ENCODE results near the gene CTNNBL1. TPM values are rescaled to one million over a fixed set of nuclear protein-coding genes. Genes with fewer than 3 reads are reported as not detected.
"Not testable (repeated sequence)": the region's sequence is repeated elsewhere in the genome, so short reads cannot be mapped to it uniquely, and the experiment has no call there.

The CTNNBL1 gene
- total and polyA plus RNA-seq, 7 experiments from 2014 or later = 41.7 to 93.4 (median 56.4) TPM

- Histone ChIP-seq H3K9me3 (ENCODE audit: control insufficient read depth in 2 of 3, low read length in 3 of 3) (no peaks in the 10 kb centered on the region), H3K27me3 (ENCODE audit: control insufficient read depth in 2 of 2, insufficient read depth in 2 of 2, low read length in 2 of 2) (no peaks in the 10 kb centered on the region), H3K36me3 (ENCODE audit: control insufficient read depth in 2 of 3, insufficient read depth in 3 of 3, low read length in 3 of 3) (no peaks in the 10 kb centered on the region), H3K27ac (ENCODE audit: low read depth, low read length) (no peak overlapping the region), H3K4me1 (ENCODE audit: control insufficient read depth in 2 of 2, insufficient read depth in 2 of 2, low read length in 2 of 2) (peaks cover 9 to 20% of the 10 kb centered on the region in 2 donors), H3K4me3 (ENCODE audit: low read length) (no peak overlapping the region)
- Mint-ChIP-seq H3K4me1 (peaks cover 25 to 67% (median 55%) of the 10 kb centered on the region in 7 donors), H3K4me3 (peak overlapping the region in 2 of 10 donors; percentile 25 to 46), H3K36me3 (peaks cover 0 to 21% (median 10%) of the 10 kb centered on the region in 5 donors), H3K9me3 (peaks cover 0 to 2% (median 0%) of the 10 kb centered on the region in 11 donors), H3K27ac (no peak overlapping the region), H3K27me3 (peaks cover 0 to 5% (median 0%) of the 10 kb centered on the region in 5 donors)
- ATAC-seq (peak; percentile 32), DNase-seq (no peak)
- intact Hi-C loops (cut with micrococcal nuclease) = loop anchor here (10.0 kb wide), 2 partner anchors 413 to 1233 kb away; partner anchors contain the start of gene MANBAL (in 1 of the 2)
- ChIA-PET POLR2A (no interaction called here), CTCF (no interaction called here)
Observed at GRCh38 chr20:37697314-37697713, 3.5 kb downstream of the CTNNBL1 start.

DNA sequence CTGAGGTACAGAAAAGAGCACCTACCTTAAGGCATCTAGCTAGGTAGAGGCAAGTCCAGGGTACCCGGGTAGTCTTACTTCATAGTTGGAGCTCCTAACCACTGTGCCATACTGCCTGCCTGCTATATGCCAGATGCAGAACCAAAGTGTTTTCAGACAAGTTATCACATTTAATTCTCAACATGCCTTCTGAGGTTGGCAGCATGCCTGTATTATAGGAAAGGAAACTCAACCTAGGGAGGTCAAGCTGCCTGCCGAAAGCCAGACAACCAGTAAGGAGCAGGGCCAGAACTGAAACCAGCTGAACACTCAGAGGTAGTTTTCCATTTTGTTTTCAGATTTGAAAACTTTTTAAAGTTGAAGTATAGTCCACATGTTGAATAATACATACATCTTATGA, 5.4 kb downstream of the CTNNBL1 start:
- Histone ChIP-seq H3K4me1 (ENCODE audit: control insufficient read depth in 2 of 2, insufficient read depth in 2 of 2, low read length in 2 of 2) (peaks cover 7 to 17% of the 10 kb centered on the region in 2 donors), H3K4me3 (ENCODE audit: low read length) (no peak overlapping the region), H3K36me3 (ENCODE audit: control insufficient read depth in 2 of 3, insufficient read depth in 3 of 3, low read length in 3 of 3) (no peaks in the 10 kb centered on the region), H3K27ac (ENCODE audit: low read depth, low read length) (no peak overlapping the region), H3K9me3 (ENCODE audit: control insufficient read depth in 2 of 3, low read length in 3 of 3) (no peaks in the 10 kb centered on the region), H3K27me3 (ENCODE audit: control insufficient read depth in 2 of 2, insufficient read depth in 2 of 2, low read length in 2 of 2) (no peaks in the 10 kb centered on the region)
- CTCF ChIA-PET = no interaction called here
- ATAC-seq (no peak), DNase-seq (no peak)
- Mint-ChIP-seq H3K9me3 (peaks cover 0 to under 1% (median 0%) of the 10 kb centered on the region in 11 donors), H3K36me3 (peaks cover 0 to 24% (median 10%) of the 10 kb centered on the region in 5 donors), H3K4me3 (no peak overlapping the region), H3K4me1 (peaks cover 25 to 58% (median 48%) of the 10 kb centered on the region in 7 donors), H3K27ac (no peak overlapping the region), H3K27me3 (peaks cover 0 to 2% (median 0%) of the 10 kb centered on the region in 5 donors)
- intact Hi-C loops (cut with micrococcal nuclease) = loop anchor here (10.0 kb wide), 2 partner anchors 414 to 1234 kb away; partner anchors contain the start of gene MANBAL (in 1 of the 2)
- POLR2A ChIA-PET = interaction anchor here (0.8 kb wide), 1 partner anchor 8 kb away, joined by 4 read pairs; no protein-coding TSS in a partner anchor

GRCh38 chr20:37700301-37700700, 6.5 kb downstream of the CTNNBL1 start:
- Mint-ChIP-seq H3K9me3 (no peaks in the 10 kb centered on the region), H3K27ac (no peak overlapping the region), H3K4me1 (peaks cover 20 to 57% (median 40%) of the 10 kb centered on the region in 7 donors), H3K27me3 (no peaks in the 10 kb centered on the region), H3K4me3 (no peak overlapping the region), H3K36me3 (peaks cover 0 to 24% (median 10%) of the 10 kb centered on the region in 5 donors)
- Histone ChIP-seq H3K4me1 (ENCODE audit: control insufficient read depth in 2 of 2, insufficient read depth in 2 of 2, low read length in 2 of 2) (peaks cover 0 to 7% of the 10 kb centered on the region in 2 donors), H3K27ac (ENCODE audit: low read depth, low read length) (no peak overlapping the region), H3K4me3 (ENCODE audit: low read length) (no peak overlapping the region), H3K27me3 (ENCODE audit: control insufficient read depth in 2 of 2, insufficient read depth in 2 of 2, low read length in 2 of 2) (no peaks in the 10 kb centered on the region), H3K36me3 (ENCODE audit: control insufficient read depth in 2 of 3, insufficient read depth in 3 of 3, low read length in 3 of 3) (no peaks in the 10 kb centered on the region), H3K9me3 (ENCODE audit: control insufficient read depth in 2 of 3, low read length in 3 of 3) (no peaks in the 10 kb centered on the region)
- intact Hi-C loops (cut with micrococcal nuclease) = no loop called here
- ChIA-PET POLR2A (no interaction called here), CTCF (no interaction called here)
- DNase-seq (no peak), ATAC-seq (no peak)

- H3K27me3 Mint-ChIP-seq; DNase-seq; H3K4me3 Mint-ChIP-seq; H3K36me3 ChIP-seq (ENCODE audit: control insufficient read depth in 2 of 3, insufficient read depth in 3 of 3, low read length in 3 of 3); H3K4me1 ChIP-seq (ENCODE audit: control insufficient read depth in 2 of 2, insufficient read depth in 2 of 2, low read length in 2 of 2); POLR2A ChIA-PET; H3K9me3 ChIP-seq (ENCODE audit: control insufficient read depth in 2 of 3, low read length in 3 of 3); intact Hi-C loops (cut with micrococcal nuclease); H3K27ac Mint-ChIP-seq; H3K9me3 Mint-ChIP-seq; CTCF ChIA-PET; H3K27me3 ChIP-seq (ENCODE audit: control insufficient read depth in 2 of 2, insufficient read depth in 2 of 2, low read length in 2 of 2); H3K4me3 ChIP-seq (ENCODE audit: low read length); H3K27ac ChIP-seq (ENCODE audit: low read depth, low read length): not testable (repeated sequence)
- Mint-ChIP-seq H3K4me1 (peaks cover 11 to 60% (median 39%) of the 10 kb centered on the region in 7 donors), H3K36me3 (peaks cover 3 to 29% (median 8%) of the 10 kb centered on the region in 5 donors)
- peak; percentile 70 for ATAC-seq
Observed at GRCh38 chr20:37701676-37702075, 7.8 kb downstream of the CTNNBL1 start.

DNA sequence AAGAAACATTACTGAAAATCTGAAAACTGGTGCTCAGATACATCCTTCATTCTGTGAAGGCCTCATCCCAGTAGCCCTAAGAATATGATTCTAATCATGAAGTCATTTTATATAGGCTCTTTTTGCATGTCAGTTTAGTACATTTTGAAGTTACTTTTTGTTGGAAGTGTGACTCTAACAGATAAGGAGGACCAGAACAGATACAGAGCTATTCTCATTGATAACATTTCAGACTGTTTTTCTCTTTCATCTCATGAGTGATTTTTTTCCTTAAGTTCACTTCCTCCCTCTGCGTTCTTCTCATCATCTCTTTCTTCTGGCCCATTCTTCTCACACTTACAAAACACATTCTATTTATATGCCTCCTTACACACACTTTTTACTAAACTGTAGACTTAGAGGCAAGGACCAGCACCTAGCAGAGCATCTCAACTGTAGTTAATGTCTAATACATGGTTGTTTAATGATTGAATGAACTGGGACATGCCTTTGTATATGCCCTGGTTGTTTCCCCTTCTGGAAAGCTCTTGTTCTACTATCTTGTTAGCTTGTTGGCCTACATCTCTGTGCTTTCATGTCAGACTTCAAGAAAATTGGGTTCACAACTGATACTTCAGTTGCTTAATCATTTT, 8.7 kb downstream of the CTNNBL1 start:
- intact Hi-C loops (cut with micrococcal nuclease) = no loop called here
- no peaks in the 10 kb centered on the region for H3K9me3 ChIP-seq (ENCODE audit: control insufficient read depth in 2 of 3, low read length in 3 of 3)
- no peaks in the 10 kb centered on the region for H3K9me3 Mint-ChIP-seq
- no peaks in the 10 kb centered on the region for H3K27me3 Mint-ChIP-seq
- H3K4me1 ChIP-seq (ENCODE audit: control insufficient read depth in 2 of 2, insufficient read depth in 2 of 2, low read length in 2 of 2) = no peaks in the 10 kb centered on the region
- H3K4me3 ChIP-seq (ENCODE audit: low read length) = no peak overlapping the region
- no peaks in the 10 kb centered on the region for H3K36me3 ChIP-seq (ENCODE audit: control insufficient read depth in 2 of 3, insufficient read depth in 3 of 3, low read length in 3 of 3)
- ATAC-seq (no peak), DNase-seq (no peak)
- H3K4me1 Mint-ChIP-seq = peaks cover 7 to 61% (median 35%) of the 10 kb centered on the region in 7 donors
- CTCF ChIA-PET = no interaction called here
- H3K27ac ChIP-seq (ENCODE audit: low read depth, low read length) = no peak overlapping the region
- H3K36me3 Mint-ChIP-seq = peaks cover 0 to 27% (median 7%) of the 10 kb centered on the region in 5 donors
- no peaks in the 10 kb centered on the region for H3K27me3 ChIP-seq (ENCODE audit: control insufficient read depth in 2 of 2, insufficient read depth in 2 of 2, low read length in 2 of 2)
- H3K27ac Mint-ChIP-seq = no peak overlapping the region
- POLR2A ChIA-PET = no interaction called here
- H3K4me3 Mint-ChIP-seq = no peak overlapping the region

- H3K27me3 ChIP-seq (ENCODE audit: control insufficient read depth in 2 of 2, insufficient read depth in 2 of 2, low read length in 2 of 2) = no peaks in the 10 kb centered on the region
- ChIA-PET POLR2A (interaction anchor here (0.6 kb wide), 1 partner anchor 9 kb away, joined by 3 read pairs; no protein-coding TSS in a partner anchor), CTCF (interaction anchor here (0.6 kb wide), 1 partner anchor 259 kb away, joined by 3 read pairs; no protein-coding TSS in a partner anchor)
- no peak overlapping the region for H3K27ac Mint-ChIP-seq
- H3K36me3 ChIP-seq (ENCODE audit: control insufficient read depth in 2 of 3, insufficient read depth in 3 of 3, low read length in 3 of 3) = no peaks in the 10 kb centered on the region
- intact Hi-C loops (cut with micrococcal nuclease) = no loop called here
- no peaks in the 10 kb centered on the region for H3K4me1 ChIP-seq (ENCODE audit: control insufficient read depth in 2 of 2, insufficient read depth in 2 of 2, low read length in 2 of 2)
- no peaks in the 10 kb centered on the region for H3K27me3 Mint-ChIP-seq
- no peak for DNase-seq
- peaks cover 7 to 60% (median 35%) of the 10 kb centered on the region in 7 donors for H3K4me1 Mint-ChIP-seq
- no peak for ATAC-seq
- H3K4me3 ChIP-seq (ENCODE audit: low read length) = no peak overlapping the region
- H3K4me3 Mint-ChIP-seq = no peak overlapping the region
- H3K27ac ChIP-seq (ENCODE audit: low read depth, low read length) = no peak overlapping the region
- H3K9me3 Mint-ChIP-seq = no peaks in the 10 kb centered on the region
- peaks cover 0 to 27% (median 10%) of the 10 kb centered on the region in 5 donors for H3K36me3 Mint-ChIP-seq
- H3K9me3 ChIP-seq (ENCODE audit: control insufficient read depth in 2 of 3, low read length in 3 of 3) = no peaks in the 10 kb centered on the region
Observed at GRCh38 chr20:37703035-37703845, 9.4 kb downstream of the CTNNBL1 start.

All from naive thymus-derived CD4-positive, alpha-beta T cell (primary cell).